SKM-1 (cell line): ENCODE results near the gene PGAP6.
A peak's percentile ranks its signal among the peaks of the same experiment; 100 is the strongest.
"Not testable (repeated sequence)": the region's sequence is repeated elsewhere in the genome, so short reads cannot be mapped to it uniquely, and the experiment has no call there.

Source experiments
- DNase-seq: peaks from one replicate; lab custom pipeline; 2025; ENCODE audit not compliant: unreplicated experiment; lab: John Stamatoyannopoulos, UW

The PGAP6 gene

GRCh38 chr16:352547-353403 is 29.0 kb downstream of the PGAP6 start, which contains the start of gene AXIN1:
AXIN1 (minus strand) TSS chr16:352723; CDS start chr16:347025, 5,698 bp downstream.
- peak; percentile 89 for DNase-seq

GRCh38 chr16:351804-352520 is 29.8 kb downstream of the PGAP6 start:
- DNase-seq, result no peak

DNA sequence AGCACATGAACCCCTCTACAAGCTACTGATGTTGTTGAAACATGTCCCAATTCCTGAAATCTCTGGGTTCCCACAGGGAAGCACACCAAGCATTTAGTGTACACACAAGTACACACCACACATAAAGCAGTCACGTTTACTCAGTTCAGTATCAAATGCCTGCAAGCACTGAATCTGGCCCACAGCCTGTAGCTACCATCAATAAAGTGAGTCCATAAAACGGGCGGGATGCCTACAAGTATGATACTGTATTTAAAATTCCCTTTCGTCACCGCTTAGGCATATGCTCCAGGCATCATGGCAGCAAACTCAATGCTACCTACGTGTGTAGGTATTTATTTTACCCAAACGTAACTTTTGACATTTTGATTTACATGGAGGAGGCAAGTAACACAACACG is 31.6 kb downstream of the PGAP6 start:
- no peak for DNase-seq

GRCh38 chr16:349211-349610 is 32.6 kb downstream of the PGAP6 start:
- no peak for DNase-seq

GRCh38 chr16:348495-348894 is 33.3 kb downstream of the PGAP6 start:
- not testable (repeated sequence) for DNase-seq

- DNase-seq, result no peak
These were observed 34.6 kb downstream of the PGAP6 start for GRCh38 chr16:347203-347602.

- DNase-seq, result no peak
These were observed 35.2 kb downstream of the PGAP6 start for GRCh38 chr16:346587-346986.

GRCh38 chr16:345772-346171 is 36.0 kb downstream of the PGAP6 start:
- DNase-seq, result no peak

DNA sequence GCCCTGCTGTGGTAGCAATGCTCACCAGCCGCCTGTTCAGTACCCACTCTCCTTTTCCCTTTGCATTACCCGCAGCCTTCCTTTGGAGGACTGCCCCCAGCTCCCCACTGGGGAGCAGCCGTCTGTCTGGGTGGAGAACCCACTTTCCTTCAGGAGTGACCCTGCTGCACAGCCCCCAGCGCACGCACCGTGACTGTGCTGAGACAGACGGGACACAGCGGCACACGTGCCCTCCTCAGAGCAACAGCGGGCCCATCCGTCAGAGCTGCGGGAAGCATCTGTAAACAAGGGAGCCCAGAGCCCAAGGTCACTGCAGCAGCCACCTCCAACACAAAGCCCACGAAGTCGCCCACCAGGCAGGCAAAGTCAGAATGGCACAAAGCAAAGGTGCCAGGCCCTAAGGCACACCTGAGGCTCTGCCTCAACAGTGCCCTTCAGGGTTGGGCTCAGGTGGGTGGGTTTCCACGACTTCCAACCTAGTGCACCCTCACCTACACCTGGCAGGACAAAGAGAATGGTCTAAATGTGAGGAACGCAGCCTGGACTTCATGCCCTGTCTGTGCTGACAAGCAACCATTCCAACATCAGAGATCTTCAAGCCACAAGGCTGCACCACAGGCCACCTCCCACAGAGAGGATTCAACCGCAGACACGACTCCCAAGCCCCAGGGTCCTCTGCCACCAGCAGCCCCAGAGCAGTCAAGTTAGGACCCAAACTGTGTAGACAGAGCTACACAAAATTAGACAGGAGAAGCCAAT is 39.1 kb downstream of the PGAP6 start:
- no peak for DNase-seq

DNA sequence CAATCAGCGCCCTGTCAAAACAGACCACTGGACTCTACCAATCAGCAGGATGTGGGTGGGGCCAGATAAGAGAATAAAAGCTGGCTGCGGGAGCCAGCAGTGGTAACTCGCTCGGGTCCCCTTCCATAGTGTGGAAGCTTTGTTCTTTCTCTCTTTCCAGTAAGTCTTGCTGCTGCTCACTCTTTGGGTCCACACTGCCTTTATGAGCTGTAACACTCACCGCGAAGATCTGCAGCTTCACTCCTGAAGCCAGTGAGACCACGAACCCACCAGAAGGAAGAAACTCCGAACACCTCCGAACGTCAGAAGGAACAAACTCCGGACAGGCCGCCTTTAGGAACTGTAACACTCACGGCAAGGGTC is 39.8 kb downstream of the PGAP6 start:
- DNase-seq, result not testable (repeated sequence)

DNA sequence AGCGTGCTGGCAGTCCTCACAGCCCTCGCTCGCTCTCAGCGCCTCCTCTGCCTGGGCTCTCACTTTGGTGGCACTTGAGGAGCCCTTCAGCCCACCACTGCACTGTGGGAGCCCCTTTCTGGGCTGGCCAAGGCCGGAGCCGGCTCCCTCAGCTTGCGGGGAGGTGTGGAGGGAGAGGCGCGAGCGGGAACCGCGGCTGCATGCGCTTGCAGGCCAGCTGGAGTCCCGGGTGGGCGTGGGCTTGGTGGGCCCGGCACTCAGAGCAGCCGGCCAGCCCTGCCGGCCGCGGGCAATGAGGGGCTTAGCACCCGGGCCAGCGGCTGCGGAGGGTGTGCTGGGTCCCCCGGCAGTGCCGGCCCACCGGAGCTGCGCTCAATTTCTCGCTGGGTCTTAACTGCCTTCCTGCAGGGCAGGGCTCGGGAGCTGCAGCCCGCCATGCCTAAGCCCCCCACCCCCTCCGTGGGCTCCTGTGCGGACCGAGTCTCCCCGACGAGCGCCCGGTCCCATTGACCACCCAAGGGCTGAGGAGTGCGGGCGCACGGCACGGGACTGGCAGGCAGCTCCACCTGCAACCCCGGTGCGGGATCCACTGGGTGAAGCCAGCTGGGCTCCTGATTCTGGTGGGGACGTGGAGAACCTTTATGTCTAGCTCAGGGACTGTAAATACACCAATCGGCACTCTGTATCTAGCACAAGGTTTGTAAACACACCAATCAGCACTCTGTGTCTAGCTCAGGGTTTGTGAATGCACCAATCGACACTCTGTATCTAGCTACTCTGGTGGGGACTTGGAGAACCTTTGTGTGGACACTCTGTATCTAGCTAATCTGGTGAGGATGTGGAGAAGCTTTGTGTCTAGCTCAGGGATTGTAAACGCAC is 40.4 kb downstream of the PGAP6 start:
- not testable (repeated sequence) for DNase-seq

- no peak for DNase-seq
These were observed 41.2 kb downstream of the PGAP6 start for GRCh38 chr16:340370-341091.

DNA sequence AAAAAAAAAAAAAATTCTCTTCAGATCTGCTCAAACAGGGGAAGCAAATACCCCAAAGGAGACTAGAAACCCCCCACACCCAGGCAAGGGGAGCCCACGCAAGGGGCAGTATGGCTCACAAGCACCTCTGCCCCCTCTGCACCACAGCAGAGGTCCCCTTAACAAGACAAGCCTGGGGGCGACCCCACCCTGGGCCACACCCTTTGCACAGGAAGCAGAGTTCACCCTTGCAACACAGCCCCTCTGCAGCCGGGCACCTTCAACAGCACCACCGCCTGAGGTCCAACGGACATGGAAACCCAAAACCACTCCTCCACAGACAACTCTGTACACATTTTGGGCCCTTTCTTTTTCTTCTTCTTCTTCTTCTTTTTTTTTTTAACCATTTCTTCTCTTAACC is 42.1 kb downstream of the PGAP6 start:
- DNase-seq, result peak; percentile 59

DNA sequence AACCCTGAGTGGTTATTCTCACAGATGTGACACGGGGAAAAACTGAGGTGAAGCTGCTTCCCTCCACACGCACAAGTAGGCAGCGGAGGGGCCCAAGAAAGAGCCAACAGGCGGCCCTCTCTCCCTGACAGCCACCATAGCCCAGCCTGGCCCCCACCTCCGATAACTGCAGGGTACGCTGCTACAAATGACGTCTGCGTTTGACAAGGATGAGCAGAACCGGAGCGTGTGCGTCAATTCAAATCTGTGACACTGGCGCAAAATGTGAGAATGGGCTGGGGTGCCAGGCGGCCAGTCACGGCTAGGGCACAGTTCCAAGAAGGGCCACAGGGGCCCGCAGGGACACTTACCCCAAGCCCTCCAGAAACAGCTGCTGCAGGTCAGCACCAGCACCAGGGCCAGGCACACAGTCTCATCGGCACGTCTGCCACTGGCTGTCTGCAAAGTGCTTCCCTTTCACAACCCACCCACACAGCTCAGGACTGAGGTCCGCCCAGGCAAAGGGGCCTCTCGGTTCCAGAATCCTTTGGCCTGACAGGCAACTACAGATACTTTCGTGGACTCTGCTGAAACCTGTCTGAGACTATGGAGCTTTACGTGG is 43.7 kb downstream of the PGAP6 start:
- DNase-seq, result no peak

GRCh38 chr16:337437-337836 is 44.3 kb downstream of the PGAP6 start:
- no peak for DNase-seq

GRCh38 chr16:336269-336668 is 45.5 kb downstream of the PGAP6 start:
- DNase-seq, result no peak

DNA sequence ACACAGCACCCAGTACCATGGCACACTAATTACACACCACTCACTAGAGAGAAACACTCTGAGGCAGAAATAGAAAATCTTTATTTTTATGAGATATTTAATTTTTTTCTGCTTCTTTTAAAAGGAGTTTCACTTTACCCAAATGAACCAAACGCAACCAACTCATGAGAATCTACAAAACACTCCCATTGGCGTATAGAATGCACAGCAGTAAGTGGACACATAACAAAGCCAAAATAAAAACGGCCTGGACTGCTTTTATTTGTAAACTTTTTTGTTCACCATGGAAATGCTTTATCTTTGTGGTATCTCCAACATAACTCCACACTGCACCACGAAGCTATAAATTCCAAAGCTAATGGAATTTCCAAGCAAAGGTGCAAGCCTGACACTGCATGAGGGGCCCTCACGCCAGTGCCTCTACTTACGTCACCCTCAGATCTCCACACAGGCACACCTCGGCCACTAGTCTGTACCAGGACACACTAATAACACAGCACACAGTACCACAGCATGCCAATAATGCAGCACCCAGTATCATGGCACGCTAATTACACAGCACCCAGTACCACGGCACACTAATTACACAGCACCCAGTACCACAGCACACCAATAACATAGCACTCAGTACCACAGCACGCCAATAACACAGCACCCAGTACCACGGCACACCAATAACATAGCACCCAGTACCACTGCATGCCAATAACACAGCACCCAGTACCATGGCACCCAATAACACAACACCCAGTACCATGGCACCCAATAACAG is 46.7 kb downstream of the PGAP6 start:
- not testable (repeated sequence) for DNase-seq

DNA sequence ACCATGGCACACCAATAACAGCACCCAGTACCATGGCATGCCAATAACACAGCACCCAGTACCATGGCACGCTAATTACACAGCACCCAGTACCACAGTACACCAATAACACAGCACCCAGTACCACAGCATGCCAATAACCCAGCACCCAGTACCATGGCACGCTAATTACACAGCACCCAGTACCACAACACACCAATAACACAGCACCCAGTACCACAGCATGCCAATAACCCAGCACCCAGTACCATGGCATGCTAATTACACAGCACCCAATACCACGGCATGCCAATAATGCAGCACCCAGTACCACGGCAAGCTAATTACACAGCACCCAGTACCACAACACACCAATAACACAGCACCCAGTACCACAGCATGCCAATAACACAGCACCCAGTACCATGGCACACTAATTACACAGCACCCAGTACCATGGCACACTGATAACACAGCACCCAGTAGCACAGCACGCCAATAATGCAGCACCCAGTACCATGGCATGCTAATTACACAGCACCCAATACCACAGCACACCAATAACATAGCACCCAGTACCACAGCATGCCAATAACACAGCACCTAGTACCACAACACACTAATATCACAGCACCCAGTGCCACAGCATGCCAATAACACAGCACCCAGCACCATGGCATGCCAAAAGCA is 47.5 kb downstream of the PGAP6 start:
- DNase-seq, result not testable (repeated sequence)
